Measurements from ENCODE around the gene NUP98. TPM values are rescaled to one million over a fixed set of nuclear protein-coding genes. Genes with fewer than 3 reads are reported as not detected.

Gene NUP98
- polyA plus RNA-seq, 1 of the 3 experiments (the other 2 are of a cell fraction): 56.4 TPM

- TF ChIP-seq USF2 (IDR thresholded peaks at IDR 0.05; ENCODE audit: borderline replicate concordance, low read depth, low read length): no peak
- no peak for TF ChIP-seq NFIC (IDR thresholded peaks at IDR 0.05; ENCODE audit: borderline replicate concordance)
These were observed 90.2 kb downstream of the NUP98 start (continued) for GRCh38 chr11:3707176-3707575.

GRCh38 chr11:3703383-3703782 lies 94.0 kb downstream of the NUP98 start:
- no peak overlapping the region for H3K4me3 ChIP-seq (ENCODE audit: low read depth in 2 of 2, low read length in 1 of 2)
- no peak for DNase-seq
- H3K36me3 ChIP-seq (replicated peaks in 1 of 2; ENCODE audit: control insufficient read depth in 1 of 2, insufficient read depth in 2 of 2, low read length in 1 of 2): peaks cover 60 to 90% of the 10 kb centered on the region in 2 experiments
- TF ChIP-seq TAF1 (IDR thresholded peaks at IDR 0.05; ENCODE audit: borderline replicate concordance, low read depth, low read length) (no peak), FOXJ3 (CRISPR knock-in tag; IDR thresholded peaks at IDR 0.05) (no peak), IRF3 (IDR thresholded peaks at IDR 0.05; ENCODE audit: low read depth, low read length) (no peak), USF2 (IDR thresholded peaks at IDR 0.05; ENCODE audit: borderline replicate concordance, low read depth, low read length) (no peak), FOSL2 (IDR thresholded peaks at IDR 0.05; ENCODE audit: borderline replicate concordance, low read depth) (no peak), JUND (IDR thresholded peaks at IDR 0.05) (no peak), MXI1 (IDR thresholded peaks at IDR 0.05; ENCODE audit: low read depth, low read length) (no peak), RFX5 (IDR thresholded peaks at IDR 0.05; ENCODE audit: low read length) (no peak), TCF12 (IDR thresholded peaks at IDR 0.05) (no peak), SMC3 (IDR thresholded peaks at IDR 0.05; ENCODE audit: low read depth, low read length) (no peak), REST (IDR thresholded peaks at IDR 0.05; ENCODE audit: low read depth, low read length) (no peak), MAX (IDR thresholded peaks at IDR 0.05; ENCODE audit: low read depth) (no peak), TEAD4 (IDR thresholded peaks at IDR 0.05; ENCODE audit: borderline replicate concordance, insufficient read depth) (no peak), RXRA (IDR thresholded peaks at IDR 0.05; ENCODE audit: borderline replicate concordance, low read depth) (no peak), RCOR1 (IDR thresholded peaks at IDR 0.05; ENCODE audit: low read length) (no peak)
- POLR2A ChIA-PET: no interaction called here
- no peaks in the 10 kb centered on the region for H3K9me2 ChIP-seq
- H3F3A ChIP-seq (replicated peaks; ENCODE audit: insufficient read depth): peaks cover 9% of the 10 kb centered on the region
- CTCF ChIA-PET: interaction anchor here (1.6 kb wide), 1 partner anchor 105 kb away, joined by 4 read pairs; the partner anchor contains the start of gene PGAP2
- 0 out of 4 replicates have a peak, but pooled peaks cover 0 to 3% of the 10 kb centered on the region in 2 experiments for H3K4me1 ChIP-seq (ENCODE audit: control insufficient read depth in 1 of 2, insufficient read depth in 2 of 2, low read depth in 1 of 2, low read length in 1 of 2)
- H3K4me2 ChIP-seq: no peak overlapping the region
- no peak overlapping the region for H3K9ac ChIP-seq
- no peak overlapping the region for H3K27ac ChIP-seq (ENCODE audit: low read depth in 2 of 2, low read length in 1 of 2)
- no peaks in the 10 kb centered on the region for H3K27me3 ChIP-seq (ENCODE audit: insufficient read depth)
- H2AFZ ChIP-seq (ENCODE audit: low read depth): no peak overlapping the region
- no peaks in the 10 kb centered on the region for H3K9me3 ChIP-seq
- 89% methylated on average over 3 of the region's 3 CpGs for WGBS (ENCODE audit: low lambda C conversion rate)
- no peaks in the 10 kb centered on the region for H4K20me1 ChIP-seq (ENCODE audit: insufficient read depth)
- no peaks in the 10 kb centered on the region; the same call in 1 of the 2 replicates for H3K79me2 ChIP-seq (ENCODE audit: insufficient read depth)

Data from SK-N-SH (cell line).